OCI-LY7 (cell line): ENCODE results near the gene HOXB5. TPM values are rescaled to one million over a fixed set of nuclear protein-coding genes. Genes with fewer than 3 reads are reported as not detected.

Experiments used
- BruUV-seq: library from RNA; stranded (reverse); fragments of 400-500 nt; replicated peaks from 2 replicates; lab custom pipeline; 2021; lab: Mats Ljungman, UMichigan
- CTCF ChIA-PET: fragments of 300-600 bp; sonication (Branson Sonifier 250); formaldehyde crosslinking; loops from one replicate; lab custom pipeline; 2022; ENCODE audit warnings: antibody characterized with exemption; ENCODE audit not compliant: unreplicated experiment; lab: Charles Lee
- POLR2A ChIA-PET: fragments of 300-600 bp; sonication (Branson Sonifier 250); formaldehyde crosslinking; loops from one replicate; lab custom pipeline; 2022; ENCODE audit warnings: antibody characterized with exemption; lab: Charles Lee
- DNase-seq: peaks from one replicate; pipeline ENCODE4 v3.0.0-alpha.2; 2015; ENCODE audit warnings: low spot score
- H2AFZ ChIP-seq: fragments of 200-600 bp; sonication (generic), shearing (Covaris generic); 2 replicates; pipeline ENCODE4 v1.6.1; 2014; ENCODE audit warnings: mild to moderate bottlenecking, antibody characterized with exemption, low read length, moderate library complexity
- H3K27ac ChIP-seq: fragments of 200-600 bp; sonication (generic); 2 replicates; pipeline ENCODE4 v1.5.1; 2014; ENCODE audit warnings: mixed run types, low read depth, mild to moderate bottlenecking, moderate library complexity, low read length, inconsistent platforms; ENCODE audit not compliant: poor library complexity, severe bottlenecking
- H3K36me3 ChIP-seq: fragments of 200-600 bp; sonication (generic); 2 replicates; pipeline ENCODE4 v1.6.1; 2014; ENCODE audit warnings: mild to moderate bottlenecking, antibody characterized with exemption, low read length, moderate library complexity, mixed read lengths; ENCODE audit not compliant: insufficient read depth
- H3K4me1 ChIP-seq: fragments of 200-600 bp; sonication (generic); 2 replicates; pipeline ENCODE4 v1.5.1; 2014; ENCODE audit warnings: mild to moderate bottlenecking, low read length; ENCODE audit not compliant: insufficient read depth, poor library complexity, severe bottlenecking
- H3K4me2 ChIP-seq: fragments of 200-600 bp; sonication (generic); 2 replicates; pipeline ENCODE4 v1.6.1; 2014; ENCODE audit warnings: mild to moderate bottlenecking, low read length
- H3K4me3 ChIP-seq: fragments of 200-600 bp; sonication (generic); 2 replicates; pipeline ENCODE4 v1.5.1; 2014; ENCODE audit warnings: mild to moderate bottlenecking, low read depth, low read length; ENCODE audit not compliant: poor library complexity, severe bottlenecking
- H3K79me2 ChIP-seq: fragments of 200-600 bp; sonication (generic); 2 replicates; pipeline ENCODE4 v1.6.1; 2016; ENCODE audit warnings: low read depth, mild to moderate bottlenecking, low read length, moderate library complexity, mixed read lengths; ENCODE audit not compliant: insufficient read depth
- H3K9me2 ChIP-seq: fragments of 200-600 bp; sonication (generic); 2 replicates; pipeline ENCODE4 v1.6.1; 2016; ENCODE audit warnings: mild to moderate bottlenecking, low read length, mixed read lengths; ENCODE audit not compliant: insufficient read depth
- H3K9me3 ChIP-seq: fragments of 200-600 bp; sonication (generic); 2 replicates; pipeline ENCODE4 v1.6.1; 2014; ENCODE audit warnings: mild to moderate bottlenecking, mixed run types, low read length, mixed read lengths
- H4K20me1 ChIP-seq: fragments of 200-600 bp; sonication (generic); 2 replicates; pipeline ENCODE4 v1.6.1; 2014; ENCODE audit warnings: mild to moderate bottlenecking, antibody characterized with exemption, low read length, moderate library complexity, mixed read lengths; ENCODE audit not compliant: insufficient read depth
- CTCF ChIP-seq: fragments of 200-600 bp; sonication (generic); conservative IDR thresholded peaks from 2 replicates; pipeline ENCODE4 v1.5.1; 2014; ENCODE audit warnings: mild to moderate bottlenecking, antibody characterized with exemption, low read length, moderate library complexity, mixed read lengths
- EZH2phosphoT487 ChIP-seq: fragments of 200-600 bp; sonication (generic); IDR thresholded peaks from 2 replicates; pipeline ENCODE4 v1.6.1; 2018; ENCODE audit warnings: low read depth, borderline replicate concordance, mild to moderate bottlenecking, mixed run types, antibody characterized with exemption, low read length, moderate library complexity, mixed read lengths
- intact Hi-C: fragments of 100-400 bp; cut with micrococcal nuclease; formaldehyde crosslinking; loops from one replicate; pipeline ENCODE4 v1.10.0; 2022; ENCODE audit not compliant: unreplicated experiment
- total RNA-seq, 2 experiments: library from RNA; depleted of rRNA in 1 of 2; stranded (reverse); fragments of >200 nt in 1 of 2; shearing (Covaris generic) in 1 of 2; gene quantifications; 2 replicates each; pipeline ENCODE4 v1.2.3, GENCODE V29; 2014 to 2022

The HOXB5 gene
- total RNA-seq, 2 experiments from 2014 or later, result not detected

- TF ChIP-seq EZH2phosphoT487 (no peak), CTCF (no peak)
- Histone ChIP-seq H3K4me1 (no peaks in the 10 kb centered on the region), H3K79me2 (no peaks in the 10 kb centered on the region), H3K36me3 (0 out of 2 replicates have a peak, but pooled peaks cover 2% of the 10 kb centered on the region), H3K4me3 (no peak overlapping the region), H3K9me3 (no peaks in the 10 kb centered on the region), H4K20me1 (no peaks in the 10 kb centered on the region), H3K4me2 (no peak overlapping the region), H3K27ac (no peak overlapping the region), H2AFZ (no peak overlapping the region), H3K9me2 (no peaks in the 10 kb centered on the region)
- DNase-seq, result no peak
- intact Hi-C loops, result no loop called here
- CTCF ChIA-PET, result no interaction called here
- BruUV-seq, result no TSS peak
- POLR2A ChIA-PET, result interaction anchor here (0.5 kb wide), 1 partner anchor 345 kb away, joined by 5 read pairs; no protein-coding TSS in a partner anchor
Observed at GRCh38 chr17:48555258-48556228, 38.0 kb downstream of the HOXB5 start.

GRCh38 chr17:48554412-48555257 is 38.9 kb downstream of the HOXB5 start:
- TF ChIP-seq EZH2phosphoT487 (no peak), CTCF (no peak)
- H4K20me1 ChIP-seq, result no peaks in the 10 kb centered on the region
- DNase-seq, result no peak
- H3K9me2 ChIP-seq, result no peaks in the 10 kb centered on the region
- H3K9me3 ChIP-seq, result no peaks in the 10 kb centered on the region
- H3K36me3 ChIP-seq, result peaks cover 11% of the 10 kb centered on the region; the same call in 1 of the 2 replicates
- ChIA-PET POLR2A (interaction anchor here (0.5 kb wide), 1 partner anchor 346 kb away, joined by 5 read pairs; no protein-coding TSS in a partner anchor), CTCF (no interaction called here)
- intact Hi-C loops, result no loop called here
- H2AFZ ChIP-seq, result no peak overlapping the region
- H3K4me1 ChIP-seq, result no peaks in the 10 kb centered on the region
- H3K4me3 ChIP-seq, result no peak overlapping the region
- no peaks in the 10 kb centered on the region for H3K79me2 ChIP-seq
- H3K27ac ChIP-seq, result no peak overlapping the region
- no TSS peak for BruUV-seq
- H3K4me2 ChIP-seq, result no peak overlapping the region
